ENCODE results near the gene ZNF85. TPM values are rescaled to one million over a fixed set of nuclear protein-coding genes. Genes with fewer than 3 reads are reported as not detected.

Gene ZNF85
- total and polyA plus RNA-seq, 2 of the 13 experiments (the other 11 are each of a cell fraction or from before 2014, with no cell fraction given): 1.1 to 3.7 TPM

Other genes with a start within 250 kb of the ZNF85 start
- 5.1 and 8.0 TPM in 2 replicates for gene ZNF66, start 146.9 kb upstream of the ZNF85 start, total RNA-seq (2016; rRNA removed; fragmentation: Illumina TruSeq; extraction: Trizol)
- 2.9 and 4.0 TPM in 2 replicates for gene ZNF66, start 146.9 kb upstream of the ZNF85 start, polyA plus RNA-seq (2011; rRNA removed)
- gene ZNF430, start 97.4 kb downstream of the ZNF85 start, total RNA-seq (2016; rRNA removed; fragmentation: Illumina TruSeq; extraction: Trizol): 6.9 and 9.7 TPM in 2 replicates
- 4.1 TPM in 2 replicates for gene ZNF430, start 97.4 kb downstream of the ZNF85 start, polyA plus RNA-seq (2011; rRNA removed)
- 27.8 and 36.6 TPM in 2 replicates for gene ZNF714, start 159.0 kb downstream of the ZNF85 start, total RNA-seq (2016; rRNA removed; fragmentation: Illumina TruSeq; extraction: Trizol)
- gene ZNF714, start 159.0 kb downstream of the ZNF85 start, polyA plus RNA-seq (2011; rRNA removed): 3.5 and 6.7 TPM in 2 replicates
- 11.8 and 14.6 TPM in 2 replicates for gene ZNF431, start 218.8 kb downstream of the ZNF85 start, total RNA-seq (2016; rRNA removed; fragmentation: Illumina TruSeq; extraction: Trizol)
- 4.4 TPM in 2 replicates for gene ZNF431, start 218.8 kb downstream of the ZNF85 start, polyA plus RNA-seq (2011; rRNA removed)